Testis (tissue), 3 donors: Measurements from ENCODE around the gene SWT1. TPM values are rescaled to one million over a fixed set of nuclear protein-coding genes. Genes with fewer than 3 reads are reported as not detected.

Source experiments
- DNase-seq: peaks from one replicate; pipeline ENCODE4 v3.0.0-alpha.2; 2019
- H3K27ac ChIP-seq, 2 donors: fragments of 200-600 bp; sonication (generic); one replicate each; pipeline ENCODE4 v1.5.1; 2019
- H3K27me3 ChIP-seq: fragments of 200-600 bp; sonication (generic); one replicate; pipeline ENCODE4 v1.5.1; 2019
- H3K36me3 ChIP-seq: fragments of 200-600 bp; sonication (generic); one replicate; pipeline ENCODE4 v1.5.1; 2017; ENCODE audit warnings: low read depth; ENCODE audit errors: missing control alignments
- H3K4me1 ChIP-seq: fragments of 200-600 bp; sonication (generic); one replicate; pipeline ENCODE4 v1.5.1; 2019
- H3K4me3 ChIP-seq, 2 donors: fragments of 200-600 bp; sonication (generic); one replicate each; pipeline ENCODE4 v1.5.1; 2017 to 2019
- H3K9me3 ChIP-seq: fragments of 200-600 bp; sonication (generic); one replicate; pipeline ENCODE4 v1.5.1; 2017
- POLR2A ChIP-seq: fragments of 450-650 bp; IDR thresholded peaks from one replicate; pipeline ENCODE4 v1.6.1; 2017; ENCODE audit warnings: antibody characterized with exemption, mild to moderate bottlenecking, moderate library complexity
- WGBS, 2 donors: methylation state at CpG; one replicate each; pipeline ENCODE4 v1.1.5; 2018; 5-methylcytosine and 5-hydroxymethylcytosine counted together
- intact Hi-C: fragments of 100-400 bp; cut with DNase I; formaldehyde crosslinking; loops from one replicate; pipeline ENCODE4 v1.15.1; 2023; ENCODE audit warnings: low total_unique reads
- polyA plus RNA-seq: library from polyadenylated mRNA; stranded (reverse); fragments of 350-450 nt; fragmentation: Illumina TruSeq; extraction: RNeasy Lipid Tissue Mini Kit (QIAGEN cat#74804); gene quantifications from one replicate; pipeline ENCODE4 v1.2.3, GENCODE V29; 2014; ENCODE audit warnings: low read depth, low replicate concordance; ENCODE audit not compliant: insufficient read depth
- total RNA-seq, 2 donors: library from RNA; depleted of rRNA; stranded (reverse); fragments of >200 nt; gene quantifications; one replicate each; pipeline ENCODE4 v1.2.3, GENCODE V29; 2016
- TF ChIP-seq, protein P1 (sequence below), 3 experiments: fragments of 450-650 bp in 2 of 3; fragments of 200-600 bp in 1 of 3; sonication (generic) in 1 of 3; IDR thresholded peaks; one replicate each; pipeline ENCODE4 v1.5.1; 2016 to 2019; ENCODE audit warnings: antibody characterized with exemption in 3 of 3, mild to moderate bottlenecking in 2 of 3, moderate library complexity in 1 of 3

The SWT1 gene
- total and polyA plus RNA-seq, 3 donors from 2014 or later, result 29.0 to 44.6 (median 38.3) TPM

DNA sequence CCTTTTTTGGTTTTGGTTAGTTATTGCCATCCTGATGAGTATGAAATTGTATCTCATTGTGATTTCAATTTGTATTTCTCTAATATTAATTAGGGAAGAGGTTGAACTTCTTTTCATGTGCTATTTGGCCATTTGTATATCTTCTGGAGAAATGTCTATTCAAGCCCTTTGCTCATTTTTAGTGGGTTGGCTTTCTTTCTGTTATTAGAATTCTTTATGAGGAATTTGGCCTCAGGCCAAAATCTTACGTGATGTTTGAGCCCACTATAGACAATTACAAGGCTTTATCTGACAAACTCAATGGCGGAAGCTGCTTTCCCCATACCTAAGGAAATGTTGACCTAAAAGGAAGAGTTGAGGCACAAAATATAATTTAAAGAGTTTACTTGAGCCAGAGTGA is 127.1 kb downstream of the SWT1 start:
- H3K4me3 ChIP-seq, result no peak overlapping the region
- H3K27ac ChIP-seq, result no peak overlapping the region
- 73 to 77% methylated on average over 2 of the region's 2 CpGs for WGBS, 2 donors
- no peaks in the 10 kb centered on the region for H3K4me1 ChIP-seq
- DNase-seq, result no peak
- intact Hi-C loops, result no loop called here
- no peaks in the 10 kb centered on the region for H3K9me3 ChIP-seq
- H3K27me3 ChIP-seq, result no peaks in the 10 kb centered on the region
- TF ChIP-seq, protein P1, sequence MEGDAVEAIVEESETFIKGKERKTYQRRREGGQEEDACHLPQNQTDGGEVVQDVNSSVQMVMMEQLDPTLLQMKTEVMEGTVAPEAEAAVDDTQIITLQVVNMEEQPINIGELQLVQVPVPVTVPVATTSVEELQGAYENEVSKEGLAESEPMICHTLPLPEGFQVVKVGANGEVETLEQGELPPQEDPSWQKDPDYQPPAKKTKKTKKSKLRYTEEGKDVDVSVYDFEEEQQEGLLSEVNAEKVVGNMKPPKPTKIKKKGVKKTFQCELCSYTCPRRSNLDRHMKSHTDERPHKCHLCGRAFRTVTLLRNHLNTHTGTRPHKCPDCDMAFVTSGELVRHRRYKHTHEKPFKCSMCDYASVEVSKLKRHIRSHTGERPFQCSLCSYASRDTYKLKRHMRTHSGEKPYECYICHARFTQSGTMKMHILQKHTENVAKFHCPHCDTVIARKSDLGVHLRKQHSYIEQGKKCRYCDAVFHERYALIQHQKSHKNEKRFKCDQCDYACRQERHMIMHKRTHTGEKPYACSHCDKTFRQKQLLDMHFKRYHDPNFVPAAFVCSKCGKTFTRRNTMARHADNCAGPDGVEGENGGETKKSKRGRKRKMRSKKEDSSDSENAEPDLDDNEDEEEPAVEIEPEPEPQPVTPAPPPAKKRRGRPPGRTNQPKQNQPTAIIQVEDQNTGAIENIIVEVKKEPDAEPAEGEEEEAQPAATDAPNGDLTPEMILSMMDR (IDR thresholded peaks at IDR 0.05), result no peak
- TF ChIP-seq POLR2A, result no peak
- no peaks in the 10 kb centered on the region for H3K36me3 ChIP-seq

DNA sequence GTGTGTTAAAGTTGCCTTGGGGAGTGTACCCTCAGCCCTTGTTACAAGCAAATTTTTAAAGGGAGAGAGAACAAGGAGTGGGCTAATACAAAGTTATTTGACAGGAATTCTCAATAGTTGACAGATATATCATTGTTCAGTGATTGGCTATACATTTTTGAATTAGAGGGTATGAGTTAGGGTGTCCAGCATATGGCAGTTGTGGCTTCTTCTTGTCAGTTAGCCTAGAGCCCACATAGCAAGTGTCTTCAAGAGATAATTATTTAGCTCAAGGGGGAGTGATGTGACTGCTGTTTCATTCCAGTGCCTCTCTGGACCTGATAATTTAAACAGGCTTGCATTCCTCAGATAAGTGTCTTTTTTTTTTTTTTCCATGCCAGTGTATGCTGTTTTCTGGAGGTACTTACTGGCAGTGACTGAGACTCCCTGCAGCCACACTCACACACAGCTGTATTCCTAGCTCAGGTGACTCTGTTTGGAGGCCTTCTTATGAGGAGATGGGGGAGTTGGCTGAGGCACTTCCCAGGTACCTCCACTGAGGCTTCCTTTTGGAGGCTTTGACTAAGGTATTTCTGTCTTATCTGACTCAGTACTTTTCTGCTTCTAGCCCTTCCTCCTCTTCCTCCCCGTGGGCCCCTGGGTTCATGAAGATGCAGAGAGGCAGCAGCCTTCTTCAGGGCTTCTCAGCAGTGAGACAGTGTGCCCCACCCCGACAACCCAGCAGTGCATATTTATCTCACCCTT is 127.7 kb downstream of the SWT1 start:
- Histone ChIP-seq H3K4me3 (no peak overlapping the region), H3K9me3 (no peaks in the 10 kb centered on the region), H3K27ac (no peak overlapping the region), H3K27me3 (no peaks in the 10 kb centered on the region), H3K36me3 (no peaks in the 10 kb centered on the region), H3K4me1 (no peaks in the 10 kb centered on the region)
- TF ChIP-seq, protein P1 (IDR thresholded peaks at IDR 0.05), result no peak
- no peak for TF ChIP-seq POLR2A
- DNase-seq, result no peak
- intact Hi-C loops, result no loop called here
- WGBS, 2 donors, result 52 to 54% methylated on average over 2 of the region's 2 CpGs

DNA sequence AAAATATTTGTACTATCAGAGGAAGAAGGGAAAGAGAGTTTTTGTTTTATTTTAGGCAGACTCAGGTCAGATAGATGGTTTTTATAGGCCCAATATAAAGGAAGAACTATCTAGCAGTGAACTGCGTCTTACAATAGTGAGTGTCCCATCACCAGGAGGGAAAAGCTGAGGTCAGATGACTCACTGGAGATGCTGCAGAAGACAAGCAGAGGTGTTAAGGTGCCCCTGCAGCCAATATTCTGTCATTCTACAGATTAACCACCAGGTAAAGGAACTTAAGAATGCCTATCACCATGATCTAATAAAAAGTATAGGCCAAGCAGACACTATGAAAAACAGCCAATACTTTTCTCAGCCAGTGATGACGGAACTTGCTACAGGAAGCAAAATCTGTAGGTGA is 130.5 kb downstream of the SWT1 start:
- Histone ChIP-seq H3K36me3 (no peaks in the 10 kb centered on the region), H3K27me3 (no peaks in the 10 kb centered on the region), H3K4me1 (no peaks in the 10 kb centered on the region), H3K27ac (no peak overlapping the region), H3K4me3 (no peak overlapping the region), H3K9me3 (no peaks in the 10 kb centered on the region)
- DNase-seq, result no peak
- intact Hi-C loops, result no loop called here
- TF ChIP-seq, protein P1 (IDR thresholded peaks at IDR 0.05), result no peak
- TF ChIP-seq POLR2A, result no peak
- 77 to 97% methylated on average over 2 of the region's 2 CpGs for WGBS, 2 donors

DNA sequence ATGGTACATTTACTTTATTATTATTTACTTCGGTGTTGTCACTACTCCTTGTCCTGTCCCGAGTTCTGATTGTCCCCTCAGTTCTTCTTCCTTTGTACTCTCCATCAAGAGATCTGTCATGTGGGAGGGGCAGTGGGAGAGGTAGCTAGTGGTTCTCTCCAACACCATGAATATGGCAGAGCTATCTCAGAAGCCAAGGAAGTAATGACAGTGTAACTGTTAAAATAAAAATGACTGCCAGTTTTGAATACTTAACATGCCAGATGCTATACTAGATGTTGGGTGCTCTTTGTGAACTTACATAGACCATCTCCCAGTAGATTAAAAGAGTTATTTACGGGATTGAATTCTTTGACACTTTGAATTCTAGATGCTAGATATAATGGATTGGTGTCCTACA is 131.5 kb downstream of the SWT1 start:
- H3K4me3 ChIP-seq, result no peak overlapping the region
- no peaks in the 10 kb centered on the region for H3K4me1 ChIP-seq
- TF ChIP-seq, protein P1 (IDR thresholded peaks at IDR 0.05), result no peak
- TF ChIP-seq POLR2A, result no peak
- no peak for DNase-seq
- intact Hi-C loops, result no loop called here
- no peaks in the 10 kb centered on the region for H3K27me3 ChIP-seq
- H3K27ac ChIP-seq, result no peak overlapping the region
- H3K9me3 ChIP-seq, result no peaks in the 10 kb centered on the region
- 90 to 91% methylated on average over 3 of the region's 3 CpGs for WGBS, 2 donors
- no peaks in the 10 kb centered on the region for H3K36me3 ChIP-seq

DNA sequence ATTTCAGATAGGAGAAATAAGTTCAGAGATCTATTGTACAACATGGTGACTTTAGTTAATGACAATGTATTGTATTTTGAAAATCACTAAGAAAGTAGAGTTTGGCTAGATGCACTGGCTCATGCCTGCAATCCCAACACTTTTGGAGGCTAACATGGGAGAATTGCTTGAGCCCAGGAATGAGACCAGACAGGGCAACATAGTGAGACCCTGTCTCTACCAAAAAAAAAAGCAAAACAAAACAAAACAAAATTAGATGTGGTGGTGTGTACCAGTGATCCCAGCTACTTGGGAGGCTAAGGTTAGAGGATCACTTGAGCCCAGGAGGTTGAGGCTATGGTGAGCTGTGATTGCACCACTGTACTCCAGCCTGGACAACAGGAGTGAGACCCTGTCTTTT is 132.9 kb downstream of the SWT1 start:
- no peak for DNase-seq
- H3K27ac ChIP-seq, result no peak overlapping the region
- intact Hi-C loops, result no loop called here
- peaks cover 3% of the 10 kb centered on the region for H3K36me3 ChIP-seq
- H3K4me3 ChIP-seq, result no peak overlapping the region
- no peaks in the 10 kb centered on the region for H3K9me3 ChIP-seq
- TF ChIP-seq POLR2A, result no peak
- TF ChIP-seq, protein P1 (IDR thresholded peaks at IDR 0.05), result no peak
- no peaks in the 10 kb centered on the region for H3K4me1 ChIP-seq
- no peaks in the 10 kb centered on the region for H3K27me3 ChIP-seq
